ENCODE data around the gene CCM2.

Gene CCM2

GRCh38 chr7:45055594-45056219 lies 55.7 kb downstream of the CCM2 start:
- DNase-seq (ENCODE audit: extremely low read depth, low read depth) = no peak
- no peak overlapping the region for H3K4me3 ChIP-seq (replicated peaks; ENCODE audit: low read depth, low read length)
- TF ChIP-seq CTCF (IDR thresholded peaks at IDR 0.05; ENCODE audit: low read depth, low read length, missing control alignments) = no peak

GRCh38 chr7:45057878-45058277 lies 57.9 kb downstream of the CCM2 start:
- no peak for TF ChIP-seq CTCF (IDR thresholded peaks at IDR 0.05; ENCODE audit: low read depth, low read length, missing control alignments)
- DNase-seq (ENCODE audit: extremely low read depth, low read depth) = no peak
- H3K4me3 ChIP-seq (replicated peaks; ENCODE audit: low read depth, low read length) = no peak overlapping the region

- H3K4me3 ChIP-seq (replicated peaks; ENCODE audit: low read depth, low read length) = no peak overlapping the region
- no peak for DNase-seq (ENCODE audit: extremely low read depth, low read depth)
- TF ChIP-seq CTCF (IDR thresholded peaks at IDR 0.05; ENCODE audit: low read depth, low read length, missing control alignments) = no peak
Observed at GRCh38 chr7:45060295-45060694, 60.3 kb downstream of the CCM2 start.

- DNase-seq (ENCODE audit: extremely low read depth, low read depth) = no peak
- TF ChIP-seq CTCF (IDR thresholded peaks at IDR 0.05; ENCODE audit: low read depth, low read length, missing control alignments) = no peak
- no peak overlapping the region for H3K4me3 ChIP-seq (replicated peaks; ENCODE audit: low read depth, low read length)
Observed at GRCh38 chr7:45061352-45061751, 61.4 kb downstream of the CCM2 start.

GRCh38 chr7:45061806-45062425 lies 61.9 kb downstream of the CCM2 start:
- TF ChIP-seq CTCF (IDR thresholded peaks at IDR 0.05; ENCODE audit: low read depth, low read length, missing control alignments) = no peak
- no peak for DNase-seq (ENCODE audit: extremely low read depth, low read depth)
- H3K4me3 ChIP-seq (replicated peaks; ENCODE audit: low read depth, low read length) = no peak overlapping the region

- TF ChIP-seq CTCF (IDR thresholded peaks at IDR 0.05; ENCODE audit: low read depth, low read length, missing control alignments) = no peak
- no peak overlapping the region for H3K4me3 ChIP-seq (replicated peaks; ENCODE audit: low read depth, low read length)
- DNase-seq (ENCODE audit: extremely low read depth, low read depth) = no peak
Observed at GRCh38 chr7:45064047-45064725, 64.2 kb downstream of the CCM2 start.
